WTC11 (cell line): ENCODE measurements around the gene RFX4. TPM values are rescaled to one million over a fixed set of nuclear protein-coding genes. Genes with fewer than 3 reads are reported as not detected.

Experiments used
- ATAC-seq: fragments of 200-7000 bp; cut with Tn5 transposase; 2 replicates; pipeline ENCODE4 v1.10.0; 2021; ENCODE audit warnings: mild to moderate bottlenecking, moderate library complexity
- CTCF ChIA-PET: fragments of 300-600 bp; sonication (Branson Sonifier 250); formaldehyde crosslinking; loops from one replicate; lab custom pipeline; 2021; ENCODE audit warnings: antibody characterized with exemption; lab: Charles Lee
- POLR2A ChIA-PET: fragments of 350-600 bp; sonication (Branson Sonifier 250); formaldehyde crosslinking; loops from one replicate; lab custom pipeline; 2021; ENCODE audit warnings: antibody characterized with exemption; lab: Charles Lee
- DNase-seq: peaks from one replicate; pipeline ENCODE4 v3.0.0; 2021; ENCODE audit warnings: low spot score
- H3K27ac Mint-ChIP-seq: 2 replicates; pipeline ENCODE4 v1.8.0; 2021; ENCODE audit warnings: mixed read lengths
- H3K27me3 Mint-ChIP-seq: 2 replicates; pipeline ENCODE4 v1.8.0; 2021; ENCODE audit warnings: low read depth, mild to moderate bottlenecking, moderate library complexity, mixed read lengths
- H3K36me3 Mint-ChIP-seq: 2 replicates; pipeline ENCODE4 v1.8.0; 2021; ENCODE audit warnings: mixed read lengths
- H3K4me1 Mint-ChIP-seq: 2 replicates; pipeline ENCODE4 v1.8.0; 2022; ENCODE audit warnings: mixed read lengths
- H3K4me3 Mint-ChIP-seq: 2 replicates; pipeline ENCODE4 v1.8.0; 2021; ENCODE audit warnings: mild to moderate bottlenecking, moderate library complexity, mixed read lengths
- H3K9me3 Mint-ChIP-seq: 2 replicates; pipeline ENCODE4 v1.8.0; 2021; ENCODE audit warnings: mixed read lengths
- CBFB ChIP-seq: sonication (generic); formaldehyde crosslinking; IDR thresholded peaks from 2 replicates; pipeline ENCODE4 v1.8.1; 2022; ENCODE audit warnings: mild to moderate bottlenecking, low read depth, missing genetic modification reagents
- CREB1 ChIP-seq: sonication (generic); formaldehyde crosslinking; IDR thresholded peaks from 2 replicates; pipeline ENCODE4 v1.8.0; 2023; ENCODE audit warnings: mild to moderate bottlenecking, missing genetic modification reagents
- GRHL2 ChIP-seq: fragments of 250-450 bp; sonication (Bioruptor Pico); IDR thresholded peaks from 2 replicates; pipeline ENCODE4 v1.8.0; 2022; ENCODE audit warnings: mild to moderate bottlenecking, moderate library complexity; ENCODE audit not compliant: insufficient replicate concordance, severe bottlenecking
- HMGXB4 ChIP-seq: sonication (generic); formaldehyde crosslinking; IDR thresholded peaks from 2 replicates; pipeline ENCODE4 v1.8.1; 2023; ENCODE audit warnings: mild to moderate bottlenecking, moderate library complexity, missing genetic modification reagents
- IRF1 ChIP-seq: sonication (generic); formaldehyde crosslinking; IDR thresholded peaks from 2 replicates; pipeline ENCODE4 v1.8.0; 2023; ENCODE audit warnings: missing genetic modification reagents
- IRF2 ChIP-seq: sonication (generic); formaldehyde crosslinking; IDR thresholded peaks from 2 replicates; pipeline ENCODE4 v1.8.0; 2022; ENCODE audit warnings: low read depth, missing genetic modification reagents, borderline replicate concordance
- KAT7 ChIP-seq: sonication (generic); formaldehyde crosslinking; IDR thresholded peaks from 2 replicates; pipeline ENCODE4 v1.8.1; 2023; ENCODE audit warnings: missing genetic modification reagents, mild to moderate bottlenecking, borderline replicate concordance
- NR3C1 ChIP-seq: sonication (generic); formaldehyde crosslinking; conservative IDR thresholded peaks from 2 replicates; pipeline ENCODE4 v1.8.1; 2023; ENCODE audit warnings: low read depth, mild to moderate bottlenecking, missing genetic modification reagents
- PRRX2 ChIP-seq: fragments of 250-450 bp; sonication (Bioruptor Pico); IDR thresholded peaks from 2 replicates; pipeline ENCODE4 v1.8.0; 2021; ENCODE audit warnings: mild to moderate bottlenecking
- SMAD4 ChIP-seq: sonication (generic); formaldehyde crosslinking; IDR thresholded peaks from 2 replicates; pipeline ENCODE4 v1.8.0; 2022; ENCODE audit warnings: mild to moderate bottlenecking, missing genetic modification reagents
- SOX15 ChIP-seq: fragments of 250-450 bp; sonication (Bioruptor Pico); IDR thresholded peaks from 2 replicates; pipeline ENCODE4 v1.9.0; 2021; ENCODE audit warnings: mild to moderate bottlenecking
- TEAD1 ChIP-seq: sonication (generic); formaldehyde crosslinking; IDR thresholded peaks from 2 replicates; pipeline ENCODE4 v1.8.0; 2022; ENCODE audit warnings: mild to moderate bottlenecking, missing genetic modification reagents
- ZBTB43 ChIP-seq: sonication (generic); formaldehyde crosslinking; IDR thresholded peaks from 2 replicates; pipeline ENCODE4 v1.8.1; 2023; ENCODE audit warnings: mild to moderate bottlenecking, missing genetic modification reagents
- ZMAT4 ChIP-seq: fragments of 250-450 bp; sonication (Bioruptor Pico); IDR thresholded peaks from 2 replicates; pipeline ENCODE4 v1.9.0; 2021; ENCODE audit warnings: mild to moderate bottlenecking
- ZNF263 ChIP-seq: sonication (generic); formaldehyde crosslinking; IDR thresholded peaks from 2 replicates; pipeline ENCODE4 v1.8.1; 2022; ENCODE audit warnings: low read depth, mild to moderate bottlenecking, moderate library complexity, missing genetic modification reagents
- ZNF317 ChIP-seq: sonication (generic); formaldehyde crosslinking; IDR thresholded peaks from 2 replicates; pipeline ENCODE4 v1.8.1; 2023; ENCODE audit warnings: low read depth, mild to moderate bottlenecking, moderate library complexity, missing genetic modification reagents, borderline replicate concordance
- ZNF396 ChIP-seq: fragments of 250-450 bp; sonication (Bioruptor Pico); IDR thresholded peaks from 2 replicates; pipeline ENCODE4 v1.8.0; 2021; ENCODE audit warnings: mild to moderate bottlenecking, moderate library complexity, borderline replicate concordance
- ZNF416 ChIP-seq: fragments of 250-450 bp; sonication (Bioruptor Pico); IDR thresholded peaks from 2 replicates; pipeline ENCODE4 v1.9.0; 2021; ENCODE audit warnings: mild to moderate bottlenecking, inconsistent platforms
- ZNF512 ChIP-seq: sonication (generic); formaldehyde crosslinking; IDR thresholded peaks from 2 replicates; pipeline ENCODE4 v1.8.1; 2022; ENCODE audit warnings: missing genetic modification reagents, borderline replicate concordance
- total RNA-seq: library from RNA; stranded (reverse); gene quantifications from 3 replicates; pipeline ENCODE4 v1.2.3, GENCODE V29; 2021
- TF ChIP-seq, protein P1 (sequence below): sonication (generic); formaldehyde crosslinking; IDR thresholded peaks from 2 replicates; pipeline ENCODE4 v1.8.1; 2022; ENCODE audit warnings: low read depth, missing genetic modification reagents, borderline replicate concordance
- TF ChIP-seq, protein P2 (sequence below): sonication (generic); formaldehyde crosslinking; IDR thresholded peaks from 2 replicates; pipeline ENCODE4 v1.8.1; 2022; ENCODE audit warnings: mild to moderate bottlenecking, missing genetic modification reagents, moderate library complexity, borderline replicate concordance

RFX4 gene
- total RNA-seq, 1 experiment from 2014 or later = 0.26 TPM

- TF ChIP-seq ZMAT4 (CRISPR knock-in tag) (no peak), SMAD4 (no peak), NR3C1 (CRISPR knock-in tag) (no peak), CREB1 (no peak), ZBTB43 (CRISPR knock-in tag) (no peak)
These were observed 31.4 kb upstream of the RFX4 start (continued) for GRCh38 chr12:106551410-106551809.

DNA sequence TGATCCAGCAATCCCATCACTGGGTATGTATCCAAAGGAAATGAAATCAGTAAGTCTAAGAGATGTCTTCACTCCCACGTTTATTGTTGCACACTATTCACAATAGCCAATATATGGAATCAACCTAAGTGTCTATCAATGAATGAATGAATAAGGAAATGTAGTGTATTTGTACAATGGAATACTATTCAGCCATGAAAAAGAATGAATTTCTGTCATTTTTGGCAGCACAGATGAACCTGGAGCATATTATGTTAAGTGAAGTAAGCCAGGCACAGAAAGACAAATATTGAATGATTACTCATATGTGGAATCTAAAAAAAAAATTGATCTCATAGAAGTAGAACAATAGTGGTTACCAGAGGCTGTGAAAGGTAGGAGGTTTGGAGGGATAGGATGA lies 30.6 kb upstream of the RFX4 start:
- H3K4me3 Mint-ChIP-seq = no peak overlapping the region
- TF ChIP-seq TEAD1 (CRISPR knock-in tag) = no peak
- TF ChIP-seq, all 79 proteins: peak for 0
- Mint-ChIP-seq H3K9me3 (peaks cover 47% of the 10 kb centered on the region), H3K4me1 (no peaks in the 10 kb centered on the region), H3K27me3 (peaks cover 27% of the 10 kb centered on the region), H3K36me3 (peaks cover 30% of the 10 kb centered on the region), H3K27ac (no peak overlapping the region)
- ChIA-PET POLR2A (no interaction called here), CTCF (no interaction called here)
- ATAC-seq = no peak
- no peak for DNase-seq

DNA sequence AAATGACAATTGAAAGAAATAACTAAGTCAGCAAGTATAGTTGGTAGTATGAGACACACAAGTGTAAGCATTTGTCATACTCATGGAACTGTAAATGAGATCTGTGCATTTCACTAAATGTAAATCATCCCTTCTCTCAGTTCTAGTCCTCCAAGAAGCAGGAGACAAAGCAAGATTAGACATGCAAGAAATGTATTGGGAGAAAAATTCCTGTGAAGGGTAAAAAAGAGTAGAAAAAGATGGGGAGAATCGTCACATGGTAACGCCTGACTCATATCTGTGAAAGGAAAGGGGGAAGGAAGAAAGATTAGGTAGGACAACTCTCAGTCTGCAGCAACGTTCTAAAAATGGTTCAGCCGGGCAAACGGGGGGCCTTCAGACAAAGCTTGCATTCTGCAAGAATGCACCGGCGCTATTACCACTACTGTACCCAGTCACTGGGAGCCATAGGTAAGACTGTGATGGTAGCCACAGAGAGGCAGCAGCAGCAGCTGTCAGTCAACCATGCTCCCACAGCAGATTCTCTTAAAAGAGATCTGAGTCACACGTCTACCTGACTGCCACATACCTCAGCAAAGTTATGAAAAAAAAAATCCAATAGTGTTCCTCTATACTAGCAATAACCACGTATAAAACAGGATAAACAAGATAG lies 18.0 kb upstream of the RFX4 start:
- Mint-ChIP-seq H3K36me3 (no peaks in the 10 kb centered on the region), H3K27me3 (peaks cover 11% of the 10 kb centered on the region), H3K9me3 (peaks cover 26% of the 10 kb centered on the region), H3K4me3 (no peak overlapping the region), H3K4me1 (no peaks in the 10 kb centered on the region), H3K27ac (no peak overlapping the region)
- TF ChIP-seq, protein P1, sequence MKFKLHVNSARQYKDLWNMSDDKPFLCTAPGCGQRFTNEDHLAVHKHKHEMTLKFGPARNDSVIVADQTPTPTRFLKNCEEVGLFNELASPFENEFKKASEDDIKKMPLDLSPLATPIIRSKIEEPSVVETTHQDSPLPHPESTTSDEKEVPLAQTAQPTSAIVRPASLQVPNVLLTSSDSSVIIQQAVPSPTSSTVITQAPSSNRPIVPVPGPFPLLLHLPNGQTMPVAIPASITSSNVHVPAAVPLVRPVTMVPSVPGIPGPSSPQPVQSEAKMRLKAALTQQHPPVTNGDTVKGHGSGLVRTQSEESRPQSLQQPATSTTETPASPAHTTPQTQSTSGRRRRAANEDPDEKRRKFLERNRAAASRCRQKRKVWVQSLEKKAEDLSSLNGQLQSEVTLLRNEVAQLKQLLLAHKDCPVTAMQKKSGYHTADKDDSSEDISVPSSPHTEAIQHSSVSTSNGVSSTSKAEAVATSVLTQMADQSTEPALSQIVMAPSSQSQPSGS (CRISPR knock-in tag) = no peak
- TF ChIP-seq ZNF512 (CRISPR knock-in tag) (no peak), ZMAT4 (CRISPR knock-in tag) (no peak)
- no peak for DNase-seq
- ChIA-PET POLR2A (no interaction called here), CTCF (no interaction called here)
- ATAC-seq = no peak

DNA sequence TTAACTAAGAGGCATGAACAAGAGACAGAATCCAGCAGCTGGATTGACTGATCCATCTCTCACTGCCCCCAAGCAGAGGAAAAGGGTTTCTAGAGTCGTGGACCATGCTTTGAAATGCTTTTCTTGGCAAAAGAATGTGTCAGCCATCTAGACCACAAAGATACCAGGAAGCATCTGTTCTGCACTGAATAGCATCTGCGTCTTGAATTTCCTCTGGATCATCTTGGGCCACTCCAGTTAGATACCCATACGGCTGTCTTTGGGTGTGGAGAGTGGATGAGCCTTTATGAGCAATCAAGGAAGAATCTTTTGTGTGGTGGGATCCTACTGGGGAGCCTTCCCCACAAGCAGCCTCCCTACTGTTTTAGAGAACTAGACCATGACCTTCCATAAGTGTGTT lies 16.0 kb upstream of the RFX4 start:
- H3K36me3 Mint-ChIP-seq = no peaks in the 10 kb centered on the region
- peaks cover 21% of the 10 kb centered on the region for H3K9me3 Mint-ChIP-seq
- H3K4me1 Mint-ChIP-seq = no peaks in the 10 kb centered on the region
- no peak for ATAC-seq
- CTCF ChIA-PET = interaction anchor here (0.5 kb wide), 1 partner anchor 463 kb away, joined by 4 read pairs; no protein-coding TSS in a partner anchor
- no peak overlapping the region for H3K4me3 Mint-ChIP-seq
- no peak overlapping the region for H3K27ac Mint-ChIP-seq
- POLR2A ChIA-PET = no interaction called here
- no peak for DNase-seq
- H3K27me3 Mint-ChIP-seq = peaks cover 18% of the 10 kb centered on the region
- TF ChIP-seq IRF1 (CRISPR knock-in tag) = no peak
- TF ChIP-seq HMGXB4 (CRISPR knock-in tag) = no peak
- no peak for TF ChIP-seq ZNF263 (CRISPR knock-in tag)
- TF ChIP-seq IRF2 (CRISPR knock-in tag) = no peak
- TF ChIP-seq PRRX2 (CRISPR knock-in tag) = no peak
- no peak for TF ChIP-seq ZNF416 (CRISPR knock-in tag)
- TF ChIP-seq ZNF396 (CRISPR knock-in tag) = no peak
- no peak for TF ChIP-seq SMAD4
- no peak for TF ChIP-seq KAT7 (CRISPR knock-in tag)
- no peak for TF ChIP-seq SOX15 (CRISPR knock-in tag)
- no peak for TF ChIP-seq ZNF317 (CRISPR knock-in tag)
- TF ChIP-seq CBFB = no peak
- TF ChIP-seq, protein P2, sequence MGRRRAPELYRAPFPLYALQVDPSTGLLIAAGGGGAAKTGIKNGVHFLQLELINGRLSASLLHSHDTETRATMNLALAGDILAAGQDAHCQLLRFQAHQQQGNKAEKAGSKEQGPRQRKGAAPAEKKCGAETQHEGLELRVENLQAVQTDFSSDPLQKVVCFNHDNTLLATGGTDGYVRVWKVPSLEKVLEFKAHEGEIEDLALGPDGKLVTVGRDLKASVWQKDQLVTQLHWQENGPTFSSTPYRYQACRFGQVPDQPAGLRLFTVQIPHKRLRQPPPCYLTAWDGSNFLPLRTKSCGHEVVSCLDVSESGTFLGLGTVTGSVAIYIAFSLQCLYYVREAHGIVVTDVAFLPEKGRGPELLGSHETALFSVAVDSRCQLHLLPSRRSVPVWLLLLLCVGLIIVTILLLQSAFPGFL (CRISPR knock-in tag) = no peak
- no peak for TF ChIP-seq GRHL2 (CRISPR knock-in tag)
